ENCODE results near the gene MAST4.

DNA sequence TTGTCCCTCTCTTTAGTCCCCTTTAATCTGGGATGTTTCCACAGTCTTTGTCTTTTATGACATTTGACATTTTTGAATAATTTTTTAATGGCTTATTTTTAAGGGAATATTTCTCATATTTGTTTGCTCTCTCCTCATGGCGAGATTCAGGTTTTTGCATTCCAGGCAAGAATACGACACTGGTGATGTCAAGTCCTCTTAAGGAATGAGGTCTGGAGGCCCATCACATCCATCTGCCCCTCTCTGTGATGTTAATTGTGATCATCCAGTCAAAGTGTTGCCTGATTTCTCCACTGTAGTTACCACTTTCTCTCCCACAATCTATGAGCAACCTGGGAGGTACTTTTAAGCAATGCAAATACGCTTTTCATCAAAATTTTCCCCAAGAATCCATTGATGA, 193.2 kb downstream of the MAST4 start:
- TF ChIP-seq, protein P1, sequence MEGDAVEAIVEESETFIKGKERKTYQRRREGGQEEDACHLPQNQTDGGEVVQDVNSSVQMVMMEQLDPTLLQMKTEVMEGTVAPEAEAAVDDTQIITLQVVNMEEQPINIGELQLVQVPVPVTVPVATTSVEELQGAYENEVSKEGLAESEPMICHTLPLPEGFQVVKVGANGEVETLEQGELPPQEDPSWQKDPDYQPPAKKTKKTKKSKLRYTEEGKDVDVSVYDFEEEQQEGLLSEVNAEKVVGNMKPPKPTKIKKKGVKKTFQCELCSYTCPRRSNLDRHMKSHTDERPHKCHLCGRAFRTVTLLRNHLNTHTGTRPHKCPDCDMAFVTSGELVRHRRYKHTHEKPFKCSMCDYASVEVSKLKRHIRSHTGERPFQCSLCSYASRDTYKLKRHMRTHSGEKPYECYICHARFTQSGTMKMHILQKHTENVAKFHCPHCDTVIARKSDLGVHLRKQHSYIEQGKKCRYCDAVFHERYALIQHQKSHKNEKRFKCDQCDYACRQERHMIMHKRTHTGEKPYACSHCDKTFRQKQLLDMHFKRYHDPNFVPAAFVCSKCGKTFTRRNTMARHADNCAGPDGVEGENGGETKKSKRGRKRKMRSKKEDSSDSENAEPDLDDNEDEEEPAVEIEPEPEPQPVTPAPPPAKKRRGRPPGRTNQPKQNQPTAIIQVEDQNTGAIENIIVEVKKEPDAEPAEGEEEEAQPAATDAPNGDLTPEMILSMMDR (IDR thresholded peaks at IDR 0.05): no peak
- no peak for TF ChIP-seq POLR2A (IDR thresholded peaks at IDR 0.05)

Data from uterus (tissue), 2 donors.